GM21576 (cell line): ENCODE results near the gene NSDHL.

Experiments used
- ATAC-seq: cut with Tn5 transposase; IDR thresholded peaks from one replicate; pipeline ENCODE4 v1.9.1; 2021; ENCODE audit warnings: mild to moderate bottlenecking, moderate library complexity; ENCODE audit not compliant: unreplicated experiment

Gene NSDHL

GRCh38 chrX:152910018-152910417, 79.2 kb downstream of the NSDHL start:
- ATAC-seq = peak; percentile 61

DNA sequence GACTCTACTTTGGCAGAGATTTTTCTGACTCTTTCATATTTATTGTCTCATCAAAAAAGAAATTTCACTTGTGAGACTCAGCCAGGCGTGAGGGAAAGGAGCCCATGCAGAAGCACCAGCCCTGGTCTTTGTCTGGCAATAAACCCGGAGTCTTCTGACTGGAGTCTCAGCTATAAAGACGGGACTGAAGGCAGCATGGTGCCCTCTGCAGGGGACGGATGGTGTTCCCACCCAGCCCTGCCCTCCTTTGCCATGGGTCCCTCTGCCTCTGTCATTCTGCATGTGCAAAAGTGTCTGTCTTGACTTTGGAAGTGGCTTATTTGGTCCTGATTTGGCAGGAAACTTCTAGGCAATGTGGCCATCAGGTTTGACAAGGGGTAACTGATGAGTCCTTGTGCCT, 81.2 kb downstream of the NSDHL start:
- ATAC-seq = no peak

DNA sequence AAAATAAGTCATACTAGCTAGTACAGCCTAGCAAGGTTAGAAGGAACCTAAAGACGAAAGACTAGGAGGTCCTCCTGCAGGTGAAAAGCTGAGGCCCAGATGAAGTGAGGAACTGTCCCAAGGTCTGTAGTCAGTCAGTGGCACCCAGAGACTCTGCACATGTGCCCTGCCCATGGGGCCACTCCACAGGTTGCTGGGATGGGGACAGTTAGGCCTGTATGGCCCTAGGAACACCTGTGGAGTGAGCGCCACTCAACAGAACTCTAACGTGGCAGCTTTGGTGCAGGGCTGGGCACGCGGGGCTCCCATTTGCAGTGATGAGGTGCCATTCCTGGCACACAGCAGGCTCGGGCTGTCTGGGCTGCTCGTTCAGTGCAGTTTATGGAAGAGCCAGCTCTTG, 81.8 kb downstream of the NSDHL start:
- no peak for ATAC-seq

- no peak for ATAC-seq
Measured at GRCh38 chrX:152913346-152913745, 82.5 kb downstream of the NSDHL start.

GRCh38 chrX:152913910-152914309, 83.0 kb downstream of the NSDHL start:
- no peak for ATAC-seq

DNA sequence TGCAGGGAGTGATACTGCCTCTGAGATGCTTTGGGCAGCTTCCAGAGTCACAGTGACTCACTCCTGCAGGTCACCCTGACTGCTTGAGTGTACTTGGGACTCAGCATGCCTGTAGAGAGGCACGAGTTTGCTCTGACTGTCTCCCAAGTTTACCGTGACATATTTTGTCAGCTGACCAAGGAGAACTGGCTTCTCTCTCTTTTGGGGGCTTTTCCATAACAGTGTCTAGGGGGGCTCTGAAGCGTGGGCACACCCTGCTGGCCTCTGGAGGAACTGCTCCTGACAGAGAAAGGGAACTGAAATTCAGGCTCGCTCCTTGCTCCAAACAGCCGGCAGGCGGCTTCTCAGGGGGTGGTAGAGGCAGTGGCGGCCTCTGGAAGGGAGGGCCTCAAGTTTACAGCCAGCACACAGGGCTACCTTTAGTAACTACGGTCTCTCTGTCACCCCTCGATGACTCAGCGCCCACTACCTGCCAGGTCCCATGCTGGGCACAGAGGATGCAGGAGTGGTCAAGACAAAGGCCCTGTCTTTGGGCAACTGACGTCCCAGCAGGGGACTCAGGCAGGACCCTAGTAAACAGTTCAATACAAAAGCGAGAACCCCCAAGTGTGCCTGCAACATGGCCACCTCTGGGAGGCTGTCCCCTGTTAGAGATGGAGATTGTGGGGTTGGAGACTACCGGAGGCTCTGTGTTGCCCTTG, 84.8 kb downstream of the NSDHL start:
- ATAC-seq = peak; percentile 91

DNA sequence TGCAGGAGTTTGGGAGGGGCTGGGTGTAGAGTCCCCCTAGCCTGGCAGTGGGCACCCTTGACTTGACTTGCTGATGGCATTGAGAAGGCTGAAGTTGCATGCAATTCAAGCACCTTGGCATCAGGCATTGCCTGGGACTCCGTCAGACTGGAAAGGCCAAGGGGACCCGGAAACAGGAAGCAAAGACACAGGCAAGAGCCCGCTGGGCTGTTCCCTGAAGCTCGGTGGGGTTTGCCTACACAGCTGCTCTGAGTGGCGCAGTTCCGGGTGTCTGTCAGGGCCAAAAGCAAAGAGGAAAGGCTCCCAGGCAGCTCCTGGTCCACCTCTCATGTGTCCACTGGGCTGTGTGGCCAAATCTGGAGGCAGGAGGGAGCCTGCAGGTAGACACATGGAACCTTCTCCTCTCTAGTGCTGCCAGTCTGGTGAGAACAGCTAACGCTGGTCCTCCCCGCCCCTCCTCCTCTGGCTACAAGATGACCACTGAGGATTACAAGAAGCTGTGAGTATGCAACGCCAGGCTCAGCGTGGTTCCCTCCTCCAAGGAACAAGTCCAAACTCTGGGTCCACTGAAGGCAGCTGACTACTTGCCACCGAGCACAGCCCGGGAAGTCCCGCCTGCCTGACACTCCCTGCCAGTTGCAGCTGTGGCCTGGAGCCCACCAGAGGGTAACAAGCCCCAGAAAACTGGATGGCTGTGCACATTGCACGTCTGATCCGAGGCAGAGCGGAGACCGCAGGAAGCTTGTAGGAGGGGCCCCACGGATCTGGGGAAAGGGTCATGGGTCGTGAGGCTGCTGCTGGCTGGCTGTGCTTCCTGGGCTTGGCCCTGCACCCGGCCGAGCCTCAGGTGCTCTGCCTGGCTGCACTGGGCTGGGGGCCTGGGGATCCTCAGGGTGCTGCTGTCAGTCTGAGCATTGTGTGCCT, 87.1 kb downstream of the NSDHL start:
- ATAC-seq = no peak

- no peak for ATAC-seq
Measured at GRCh38 chrX:152918707-152919106, 87.8 kb downstream of the NSDHL start.
